Naive B cell (primary cell): Measurements from ENCODE around the gene CD70. TPM values are rescaled to one million over a fixed set of nuclear protein-coding genes. Genes with fewer than 3 reads are reported as not detected.
A peak's percentile ranks its signal among the peaks of the same experiment; 100 is the strongest.
"Not testable (repeated sequence)": the region's sequence is repeated elsewhere in the genome, so short reads cannot be mapped to it uniquely, and the experiment has no call there.

ENCODE experiments used
- ATAC-seq, 2 donors: fragments of 150-1000 bp; cut with Tn5 transposase; 2 replicates each; pipeline ENCODE4 v1.10.0; 2021; ENCODE audit warnings: low read depth in 2 of 2, mild to moderate bottlenecking in 2 of 2, moderate library complexity in 2 of 2
- DNase-seq: peaks from one replicate; pipeline ENCODE4 v3.0.0; 2022
- H3K27ac Mint-ChIP-seq, 6 donors: one replicate each; pipeline ENCODE4 v1.8.0; 2020 to 2022; ENCODE audit warnings: mild to moderate bottlenecking in 6 of 6, mixed read lengths in 6 of 6, moderate library complexity in 5 of 6, inconsistent platforms in 2 of 6
- H3K27me3 Mint-ChIP-seq, 3 donors: one replicate each; pipeline ENCODE4 v1.8.0; 2021 to 2022; ENCODE audit warnings: mixed read lengths in 3 of 3, mild to moderate bottlenecking in 1 of 3
- H3K36me3 Mint-ChIP-seq, 2 donors: one replicate each; pipeline ENCODE4 v1.8.0; 2020 to 2022; ENCODE audit warnings: mixed read lengths in 2 of 2, inconsistent platforms in 1 of 2, mild to moderate bottlenecking in 1 of 2
- H3K4me1 Mint-ChIP-seq, 3 donors: one replicate each; pipeline ENCODE4 v1.8.0; 2020 to 2022; ENCODE audit warnings: mixed read lengths in 3 of 3, inconsistent platforms in 1 of 3, mild to moderate bottlenecking in 1 of 3, moderate library complexity in 1 of 3
- H3K4me3 Mint-ChIP-seq, 8 donors: one replicate each; pipeline ENCODE4 v1.8.0; 2020 to 2022; ENCODE audit warnings: mild to moderate bottlenecking in 8 of 8, mixed read lengths in 8 of 8, moderate library complexity in 8 of 8, inconsistent platforms in 2 of 8
- H3K9me3 Mint-ChIP-seq, 7 donors: one replicate each; pipeline ENCODE4 v1.8.0; 2020 to 2022; ENCODE audit warnings: mixed read lengths in 7 of 7, mild to moderate bottlenecking in 5 of 7, inconsistent platforms in 2 of 7, moderate library complexity in 1 of 7
- polyA plus RNA-seq, 6 donors: library from polyadenylated mRNA; unstranded; fragments of 300-500 nt; fragmentation: Illumina TruSeq; gene quantifications; one replicate each; pipeline ENCODE4 v1.2.3, GENCODE V29; 2021; ENCODE audit warnings: low read depth in 6 of 6

CD70 gene
- polyA plus RNA-seq, 6 donors from 2014 or later, result 0.64 to 2.2 (median 1.7) TPM; not detected in 3

GRCh38 chr19:6590258-6590826, 608 bp downstream of the CD70 start:
- ATAC-seq, result peak; percentile 1 to 2
- peak; percentile 12 for DNase-seq
- peaks cover 55 to 61% (median 58%) of the 10 kb centered on the region in 3 donors for H3K4me1 Mint-ChIP-seq

GRCh38 chr19:6589711-6590257, 1.2 kb downstream of the CD70 start:
- no peak for ATAC-seq

More at GRCh38 chr19:6590258-6590826, 608 bp downstream of the CD70 start:
- Mint-ChIP-seq H3K27me3 (peaks cover 42 to 82% (median 57%) of the 10 kb centered on the region in 3 donors), H3K27ac (peak overlapping the region in 5 of 6 donors; percentile 36 to 85 (median 73)), H3K36me3 (no peaks in the 10 kb centered on the region), H3K9me3 (peaks cover 0 to 2% (median 0%) of the 10 kb centered on the region in 7 donors), H3K4me3 (peak overlapping the region; percentile 55 to 94 (median 84))

GRCh38 chr19:6588508-6589345, 2.2 kb downstream of the CD70 start:
- Mint-ChIP-seq H3K27ac (peak overlapping the region; percentile 48 to 93 (median 90)), H3K4me3 (peak overlapping the region; percentile 55 to 91 (median 84)), H3K4me1 (peaks cover 55 to 61% (median 58%) of the 10 kb centered on the region in 3 donors), H3K36me3 (no peaks in the 10 kb centered on the region), H3K9me3 (peaks cover 0 to 1% (median 0%) of the 10 kb centered on the region in 7 donors), H3K27me3 (peaks cover 36 to 81% (median 50%) of the 10 kb centered on the region in 3 donors)
- DNase-seq (peak; percentile 33), ATAC-seq (peak; percentile 23 to 30)

More at GRCh38 chr19:6589711-6590257, 1.2 kb downstream of the CD70 start:
- Mint-ChIP-seq H3K36me3 (no peaks in the 10 kb centered on the region), H3K27me3 (peaks cover 42 to 87% (median 57%) of the 10 kb centered on the region in 3 donors), H3K4me3 (peak overlapping the region; percentile 55 to 94 (median 84)), H3K9me3 (peaks cover 0 to 2% (median 0%) of the 10 kb centered on the region in 7 donors), H3K27ac (peak overlapping the region; percentile 36 to 89 (median 73)), H3K4me1 (peaks cover 55 to 61% (median 58%) of the 10 kb centered on the region in 3 donors)
- no peak for DNase-seq

- Mint-ChIP-seq H3K36me3 (no peaks in the 10 kb centered on the region), H3K27ac (peak overlapping the region; percentile 57 to 93 (median 90)), H3K4me1 (peaks cover 55 to 61% (median 58%) of the 10 kb centered on the region in 3 donors), H3K27me3 (peaks cover 31 to 74% (median 44%) of the 10 kb centered on the region in 3 donors), H3K4me3 (peak overlapping the region; percentile 20 to 91 (median 84)), H3K9me3 (peaks cover 0 to 1% (median 0%) of the 10 kb centered on the region in 7 donors)
- ATAC-seq, result peak; percentile 8 to 40
- peak; percentile 28 for DNase-seq
These were observed 2.9 kb downstream of the CD70 start for GRCh38 chr19:6587998-6588507.

GRCh38 chr19:6587093-6587820, 3.7 kb downstream of the CD70 start:
- peak; percentile 65 to 67 for ATAC-seq
- H3K27ac Mint-ChIP-seq, result peak overlapping the region in 5 of 6 donors; percentile 85 to 93 (median 91)
- peak; percentile 62 for DNase-seq
- H3K4me1 Mint-ChIP-seq, result peaks cover 51 to 58% (median 55%) of the 10 kb centered on the region in 3 donors
- H3K36me3 Mint-ChIP-seq, result no peaks in the 10 kb centered on the region
- peaks cover 0 to 1% (median 0%) of the 10 kb centered on the region in 7 donors for H3K9me3 Mint-ChIP-seq
- peak overlapping the region; percentile 59 to 91 (median 84) for H3K4me3 Mint-ChIP-seq
- peaks cover 26 to 69% (median 39%) of the 10 kb centered on the region in 3 donors for H3K27me3 Mint-ChIP-seq

- Mint-ChIP-seq H3K27me3 (peaks cover 26 to 65% (median 37%) of the 10 kb centered on the region in 3 donors), H3K9me3 (peaks cover 0 to 1% (median 0%) of the 10 kb centered on the region in 7 donors), H3K4me3 (peak overlapping the region; percentile 59 to 91 (median 84)), H3K36me3 (no peaks in the 10 kb centered on the region), H3K4me1 (peaks cover 51 to 55% (median 53%) of the 10 kb centered on the region in 3 donors), H3K27ac (peak overlapping the region in 5 of 6 donors; percentile 25 to 93 (median 87))
- no peak for ATAC-seq
- no peak for DNase-seq
These were observed 4.2 kb downstream of the CD70 start for GRCh38 chr19:6586726-6587092.

GRCh38 chr19:6586056-6586455, 4.9 kb downstream of the CD70 start:
- H3K4me3 Mint-ChIP-seq, result peak overlapping the region in 6 of 8 donors; percentile 52 to 86 (median 72)
- peaks cover 26 to 63% (median 37%) of the 10 kb centered on the region in 3 donors for H3K27me3 Mint-ChIP-seq
- H3K36me3 Mint-ChIP-seq, result no peaks in the 10 kb centered on the region
- H3K27ac Mint-ChIP-seq, result peak overlapping the region in 2 of 6 donors; percentile 85 to 89
- no peak for ATAC-seq
- DNase-seq, result no peak
- H3K4me1 Mint-ChIP-seq, result peaks cover 47 to 51% (median 49%) of the 10 kb centered on the region in 3 donors
- H3K9me3 Mint-ChIP-seq, result peaks cover 0 to 1% (median 0%) of the 10 kb centered on the region in 7 donors

- Mint-ChIP-seq H3K27ac (peak overlapping the region in 2 of 6 donors; percentile 32 to 61), H3K4me1 (peaks cover 16 to 21% (median 19%) of the 10 kb centered on the region in 3 donors), H3K27me3 (peaks cover 9 to 30% (median 12%) of the 10 kb centered on the region in 3 donors)
- H3K9me3 Mint-ChIP-seq, ATAC-seq, H3K36me3 Mint-ChIP-seq, H3K4me3 Mint-ChIP-seq, DNase-seq: not testable (repeated sequence)
These were observed 8.2 kb downstream of the CD70 start for GRCh38 chr19:6582515-6583484.

- H3K27me3 Mint-ChIP-seq, result peaks cover 0 to 5% (median 0%) of the 10 kb centered on the region in 3 donors
- no peak for ATAC-seq
- H3K27ac Mint-ChIP-seq, result peak overlapping the region in 1 of 6 donors; percentile 72
- no peak for DNase-seq
- peaks cover 0 to 7% (median 0%) of the 10 kb centered on the region in 3 donors for H3K4me1 Mint-ChIP-seq
- H3K9me3 Mint-ChIP-seq, result no peaks in the 10 kb centered on the region
- H3K4me3 Mint-ChIP-seq, result no peak overlapping the region
- H3K36me3 Mint-ChIP-seq, result no peaks in the 10 kb centered on the region
These were observed 10.6 kb downstream of the CD70 start for GRCh38 chr19:6580313-6580712.

- Mint-ChIP-seq H3K9me3 (no peaks in the 10 kb centered on the region), H3K27me3 (no peaks in the 10 kb centered on the region), H3K27ac (peak overlapping the region in 4 of 6 donors; percentile 25 to 82 (median 64))
These were observed 11.3 kb downstream of the CD70 start for GRCh38 chr19:6579450-6580178.

More at GRCh38 chr19:6579450-6580178, 11.3 kb downstream of the CD70 start:
- no peak for ATAC-seq
- Mint-ChIP-seq H3K36me3 (no peaks in the 10 kb centered on the region), H3K4me1 (peaks cover 0 to 7% (median 0%) of the 10 kb centered on the region in 3 donors), H3K4me3 (no peak overlapping the region)
- DNase-seq, result no peak
